Hepatocyte (in vitro differentiated cells): ENCODE measurements around the gene NAV2.

Experiments used
- EZH2 ChIP-seq: fragments of 200-600 bp; sonication (generic); IDR thresholded peaks from 2 replicates; pipeline ENCODE4 v1.6.1; 2016; ENCODE audit warnings: antibody characterized with exemption, mild to moderate bottlenecking, borderline replicate concordance
- TF ChIP-seq, protein P1 (sequence below): fragments of 200-600 bp; sonication (generic); IDR thresholded peaks from 2 replicates; pipeline ENCODE4 v1.5.1; 2016; ENCODE audit warnings: antibody characterized with exemption, mild to moderate bottlenecking; ENCODE audit not compliant: poor library complexity

DNA sequence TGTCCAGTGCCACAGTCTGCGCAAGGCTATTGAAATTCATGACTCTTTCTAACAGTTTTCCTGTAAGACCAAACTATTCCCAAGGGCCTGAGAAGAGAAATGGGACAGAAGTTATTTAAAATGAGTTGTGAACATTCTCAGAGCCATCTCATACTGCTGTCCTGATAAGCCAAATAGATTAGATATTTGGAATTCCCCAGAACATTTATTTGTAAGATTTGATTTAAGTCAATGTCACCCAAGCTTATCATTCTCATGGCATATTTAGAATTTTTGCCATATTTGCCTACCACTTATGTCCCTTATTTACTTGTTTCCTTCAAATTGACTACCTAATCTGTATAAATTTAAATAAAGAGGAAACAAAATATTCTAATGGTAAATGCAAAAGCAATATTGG, 82.4 kb downstream of the NAV2 start:
- no peak for TF ChIP-seq EZH2
- TF ChIP-seq, protein P1, sequence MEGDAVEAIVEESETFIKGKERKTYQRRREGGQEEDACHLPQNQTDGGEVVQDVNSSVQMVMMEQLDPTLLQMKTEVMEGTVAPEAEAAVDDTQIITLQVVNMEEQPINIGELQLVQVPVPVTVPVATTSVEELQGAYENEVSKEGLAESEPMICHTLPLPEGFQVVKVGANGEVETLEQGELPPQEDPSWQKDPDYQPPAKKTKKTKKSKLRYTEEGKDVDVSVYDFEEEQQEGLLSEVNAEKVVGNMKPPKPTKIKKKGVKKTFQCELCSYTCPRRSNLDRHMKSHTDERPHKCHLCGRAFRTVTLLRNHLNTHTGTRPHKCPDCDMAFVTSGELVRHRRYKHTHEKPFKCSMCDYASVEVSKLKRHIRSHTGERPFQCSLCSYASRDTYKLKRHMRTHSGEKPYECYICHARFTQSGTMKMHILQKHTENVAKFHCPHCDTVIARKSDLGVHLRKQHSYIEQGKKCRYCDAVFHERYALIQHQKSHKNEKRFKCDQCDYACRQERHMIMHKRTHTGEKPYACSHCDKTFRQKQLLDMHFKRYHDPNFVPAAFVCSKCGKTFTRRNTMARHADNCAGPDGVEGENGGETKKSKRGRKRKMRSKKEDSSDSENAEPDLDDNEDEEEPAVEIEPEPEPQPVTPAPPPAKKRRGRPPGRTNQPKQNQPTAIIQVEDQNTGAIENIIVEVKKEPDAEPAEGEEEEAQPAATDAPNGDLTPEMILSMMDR, result no peak
